GM10266 (cell line): Measurements from ENCODE around the gene MAP3K12.

Experiments used
- DNase-seq: peaks from one replicate; pipeline ENCODE4 v3.0.0; 2012; ENCODE audit errors: extremely low spot score
- CTCF ChIP-seq: IDR thresholded peaks from 2 replicates; pipeline ENCODE4 v1.5.1; 2012; ENCODE audit warnings: mild to moderate bottlenecking, low read depth; ENCODE audit not compliant: control insufficient read depth, insufficient read depth; ENCODE audit errors: missing control alignments

The MAP3K12 gene

GRCh38 chr12:53516758-53517455 lies 17.6 kb upstream of the MAP3K12 start:
- DNase-seq = no peak
- TF ChIP-seq CTCF = no peak

GRCh38 chr12:53515291-53515680 lies 16.0 kb upstream of the MAP3K12 start:
- TF ChIP-seq CTCF = no peak
- no peak for DNase-seq

GRCh38 chr12:53514628-53515290 lies 15.5 kb upstream of the MAP3K12 start:
- TF ChIP-seq CTCF = no peak
- no peak for DNase-seq

- TF ChIP-seq CTCF = no peak
- no peak for DNase-seq
These were observed 14.6 kb upstream of the MAP3K12 start for GRCh38 chr12:53513712-53514410.

GRCh38 chr12:53510181-53510812 lies 11.0 kb upstream of the MAP3K12 start:
- no peak for DNase-seq
- no peak for TF ChIP-seq CTCF

- peak; percentile 98 for TF ChIP-seq CTCF
- peak; percentile 80 for DNase-seq
These were observed 9.4 kb upstream of the MAP3K12 start for GRCh38 chr12:53508534-53509170.
